PC-9 (cell line): ENCODE data around the gene MYBPC2.

ENCODE experiments used
- EZH2 ChIP-seq: fragments of 200-600 bp; sonication (generic); IDR thresholded peaks from 2 replicates; pipeline ENCODE4 v1.8.0; 2017; ENCODE audit warnings: antibody characterized with exemption, low read depth
- TF ChIP-seq, protein P1 (sequence below): fragments of 200-600 bp; sonication (generic); conservative IDR thresholded peaks from 2 replicates; pipeline ENCODE4 v1.6.1; 2017; ENCODE audit warnings: mixed run types, antibody characterized with exemption, mild to moderate bottlenecking, moderate library complexity

DNA sequence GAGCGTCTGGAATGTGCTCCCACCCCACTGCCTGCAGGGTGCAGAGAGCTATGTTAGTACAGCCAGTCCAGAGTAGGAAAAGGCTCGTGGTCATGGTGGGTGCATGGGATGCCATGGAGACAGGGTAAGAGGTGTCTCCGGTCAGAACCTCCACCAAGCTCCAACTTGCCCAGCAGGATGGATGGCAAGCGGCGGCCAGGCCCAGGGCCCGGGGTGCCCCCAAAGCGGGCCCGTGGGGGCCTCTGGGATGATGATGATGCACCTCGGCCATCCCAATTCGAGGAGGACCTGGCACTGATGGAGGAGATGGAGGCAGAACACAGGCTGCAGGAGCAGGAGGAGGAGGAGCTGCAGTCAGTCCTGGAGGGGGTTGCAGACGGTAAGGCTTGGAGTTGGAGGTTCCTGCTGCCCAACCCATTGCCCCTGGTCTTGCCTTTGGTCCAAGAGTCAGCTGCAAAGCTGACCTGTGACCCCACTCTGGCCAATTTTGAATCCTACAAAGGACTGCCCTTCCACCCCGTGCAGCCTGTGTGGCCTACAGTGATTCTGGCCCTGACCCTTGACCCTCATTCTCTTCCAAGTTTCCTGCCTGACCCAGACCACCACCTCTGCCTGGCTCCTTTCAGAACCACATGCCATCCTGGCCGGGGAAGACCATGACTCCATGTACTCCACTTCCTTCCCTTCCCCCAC lies 33.9 kb upstream of the MYBPC2 start:
- TF ChIP-seq, protein P1, sequence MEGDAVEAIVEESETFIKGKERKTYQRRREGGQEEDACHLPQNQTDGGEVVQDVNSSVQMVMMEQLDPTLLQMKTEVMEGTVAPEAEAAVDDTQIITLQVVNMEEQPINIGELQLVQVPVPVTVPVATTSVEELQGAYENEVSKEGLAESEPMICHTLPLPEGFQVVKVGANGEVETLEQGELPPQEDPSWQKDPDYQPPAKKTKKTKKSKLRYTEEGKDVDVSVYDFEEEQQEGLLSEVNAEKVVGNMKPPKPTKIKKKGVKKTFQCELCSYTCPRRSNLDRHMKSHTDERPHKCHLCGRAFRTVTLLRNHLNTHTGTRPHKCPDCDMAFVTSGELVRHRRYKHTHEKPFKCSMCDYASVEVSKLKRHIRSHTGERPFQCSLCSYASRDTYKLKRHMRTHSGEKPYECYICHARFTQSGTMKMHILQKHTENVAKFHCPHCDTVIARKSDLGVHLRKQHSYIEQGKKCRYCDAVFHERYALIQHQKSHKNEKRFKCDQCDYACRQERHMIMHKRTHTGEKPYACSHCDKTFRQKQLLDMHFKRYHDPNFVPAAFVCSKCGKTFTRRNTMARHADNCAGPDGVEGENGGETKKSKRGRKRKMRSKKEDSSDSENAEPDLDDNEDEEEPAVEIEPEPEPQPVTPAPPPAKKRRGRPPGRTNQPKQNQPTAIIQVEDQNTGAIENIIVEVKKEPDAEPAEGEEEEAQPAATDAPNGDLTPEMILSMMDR = no peak
- TF ChIP-seq EZH2 = no peak
